ENCODE results near the gene TEX26. TPM values are rescaled to one million over a fixed set of nuclear protein-coding genes. Genes with fewer than 3 reads are reported as not detected.
A peak's percentile ranks its signal among the peaks of the same experiment; 100 is the strongest.

The TEX26 gene
- total and polyA plus RNA-seq, 10 of the 15 experiments (the other 5 are each of a cell fraction or from before 2014, with no cell fraction given) = not detected

GRCh38 chr13:30900436-30900835 is 32.0 kb upstream of the TEX26 start (continued):
- TF ChIP-seq ASH2L (IDR thresholded peaks at IDR 0.05; ENCODE audit: borderline replicate concordance, low read depth) = no peak

GRCh38 chr13:30900952-30901749 is 31.3 kb upstream of the TEX26 start:
- H3K27me3 ChIP-seq (replicated peaks in 1 of 2; ENCODE audit: control insufficient read depth in 2 of 2, insufficient read depth in 2 of 2, low read length in 1 of 2) = peaks cover 0 to 7% of the 10 kb centered on the region in 2 experiments; a peak in 3 of 4 replicates
- peak; percentile 45; the same call in 2 of the 3 replicates for ATAC-seq
- H3K4me1 ChIP-seq (ENCODE audit: control insufficient read depth, insufficient read depth, low read length) = no peaks in the 10 kb centered on the region
- intact Hi-C loops (cut with micrococcal nuclease; ENCODE audit: unreplicated experiment) = no loop called here
- DNase-seq (ENCODE audit: low read depth, low spot score) = no peak
- H3K36me3 ChIP-seq (ENCODE audit: control insufficient read depth in 2 of 2, insufficient read depth in 2 of 2, low read length in 1 of 2) = no peaks in the 10 kb centered on the region
- no peak overlapping the region for H3K9ac ChIP-seq (ENCODE audit: control insufficient read depth, insufficient read depth, low read length)
- no peak for TF ChIP-seq EGR1 (IDR thresholded peaks at IDR 0.05; ENCODE audit: borderline replicate concordance in 1 of 2, low read depth in 2 of 2, low read length in 2 of 2)
- TF ChIP-seq ZNF217 (IDR thresholded peaks at IDR 0.05) = no peak
- TF ChIP-seq FOS (IDR thresholded peaks at IDR 0.05; ENCODE audit: borderline replicate concordance, extremely low read depth, insufficient read length) = no peak
- TF ChIP-seq, protein P1, sequence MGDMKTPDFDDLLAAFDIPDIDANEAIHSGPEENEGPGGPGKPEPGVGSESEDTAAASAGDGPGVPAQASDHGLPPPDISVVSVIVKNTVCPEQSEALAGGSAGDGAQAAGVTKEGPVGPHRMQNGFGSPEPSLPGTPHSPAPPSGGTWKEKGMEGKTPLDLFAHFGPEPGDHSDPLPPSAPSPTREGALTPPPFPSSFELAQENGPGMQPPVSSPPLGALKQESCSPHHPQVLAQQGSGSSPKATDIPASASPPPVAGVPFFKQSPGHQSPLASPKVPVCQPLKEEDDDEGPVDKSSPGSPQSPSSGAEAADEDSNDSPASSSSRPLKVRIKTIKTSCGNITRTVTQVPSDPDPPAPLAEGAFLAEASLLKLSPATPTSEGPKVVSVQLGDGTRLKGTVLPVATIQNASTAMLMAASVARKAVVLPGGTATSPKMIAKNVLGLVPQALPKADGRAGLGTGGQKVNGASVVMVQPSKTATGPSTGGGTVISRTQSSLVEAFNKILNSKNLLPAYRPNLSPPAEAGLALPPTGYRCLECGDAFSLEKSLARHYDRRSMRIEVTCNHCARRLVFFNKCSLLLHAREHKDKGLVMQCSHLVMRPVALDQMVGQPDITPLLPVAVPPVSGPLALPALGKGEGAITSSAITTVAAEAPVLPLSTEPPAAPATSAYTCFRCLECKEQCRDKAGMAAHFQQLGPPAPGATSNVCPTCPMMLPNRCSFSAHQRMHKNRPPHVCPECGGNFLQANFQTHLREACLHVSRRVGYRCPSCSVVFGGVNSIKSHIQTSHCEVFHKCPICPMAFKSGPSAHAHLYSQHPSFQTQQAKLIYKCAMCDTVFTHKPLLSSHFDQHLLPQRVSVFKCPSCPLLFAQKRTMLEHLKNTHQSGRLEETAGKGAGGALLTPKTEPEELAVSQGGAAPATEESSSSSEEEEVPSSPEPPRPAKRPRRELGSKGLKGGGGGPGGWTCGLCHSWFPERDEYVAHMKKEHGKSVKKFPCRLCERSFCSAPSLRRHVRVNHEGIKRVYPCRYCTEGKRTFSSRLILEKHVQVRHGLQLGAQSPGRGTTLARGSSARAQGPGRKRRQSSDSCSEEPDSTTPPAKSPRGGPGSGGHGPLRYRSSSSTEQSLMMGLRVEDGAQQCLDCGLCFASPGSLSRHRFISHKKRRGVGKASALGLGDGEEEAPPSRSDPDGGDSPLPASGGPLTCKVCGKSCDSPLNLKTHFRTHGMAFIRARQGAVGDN (IDR thresholded peaks at IDR 0.05) = no peak
- H3K4me3 ChIP-seq = no peak overlapping the region
- ChIA-PET RAD21 (ENCODE audit: unreplicated experiment) (no interaction called here), SMC1A (ENCODE audit: uncharacterized antibody, unreplicated experiment) (interaction anchor here (0.9 to 1.1 kb wide), 2 partner anchors 9 to 621 kb away, joined by 3 read pairs; no protein-coding TSS in a partner anchor), POLR2A (no interaction called here), CTCF (interaction anchor here (1.0 kb wide), 1 partner anchor 143 kb away, joined by 3 read pairs; no protein-coding TSS in a partner anchor)
- no peaks in the 10 kb centered on the region for H3K9me3 ChIP-seq (replicated peaks; ENCODE audit: control insufficient read depth, insufficient read depth, low read length)
- no TSS peak for BruUV-seq (replicated peaks)
- in situ Hi-C loops (cut with MboI) = no loop called here
- no peak overlapping the region for H2AFZ ChIP-seq (ENCODE audit: control insufficient read depth, low read depth, low read length)
- H4K20me1 ChIP-seq (ENCODE audit: control insufficient read depth, insufficient read depth) = no peaks in the 10 kb centered on the region
- H3K27ac ChIP-seq (ENCODE audit: control insufficient read depth, insufficient read depth) = no peak overlapping the region
- WGBS (ENCODE audit: insufficient coverage, insufficient replicate concordance, low lambda C conversion rate, missing lambda C conversion rate) = 31% methylated on average over 5 of the region's 5 CpGs
- H3K79me2 ChIP-seq (ENCODE audit: control insufficient read depth, insufficient read depth, low read length) = no peaks in the 10 kb centered on the region
- FAIRE-seq = no peak
- no peak overlapping the region for H3K4me2 ChIP-seq (ENCODE audit: control insufficient read depth, insufficient read depth)

All from GM12878 (cell line).